ENCODE results near the gene CXCL14.

The CXCL14 gene

GRCh38 chr5:135578685-135579341 lies at the start of gene CXCL14:
Gene CXCL14 (minus strand): TSS chr5:135578991. CDS start chr5:135578778, 213 bp downstream.
- no peak for TF ChIP-seq CTCF (conservative IDR thresholded peaks at IDR 0.05; ENCODE audit: low read length)
- peak; percentile 67 for DNase-seq (ENCODE audit: low read depth)
- peak within 1 kb of the TSS; percentile 49 for H3K4me3 ChIP-seq (ENCODE audit: low read length)

DNA sequence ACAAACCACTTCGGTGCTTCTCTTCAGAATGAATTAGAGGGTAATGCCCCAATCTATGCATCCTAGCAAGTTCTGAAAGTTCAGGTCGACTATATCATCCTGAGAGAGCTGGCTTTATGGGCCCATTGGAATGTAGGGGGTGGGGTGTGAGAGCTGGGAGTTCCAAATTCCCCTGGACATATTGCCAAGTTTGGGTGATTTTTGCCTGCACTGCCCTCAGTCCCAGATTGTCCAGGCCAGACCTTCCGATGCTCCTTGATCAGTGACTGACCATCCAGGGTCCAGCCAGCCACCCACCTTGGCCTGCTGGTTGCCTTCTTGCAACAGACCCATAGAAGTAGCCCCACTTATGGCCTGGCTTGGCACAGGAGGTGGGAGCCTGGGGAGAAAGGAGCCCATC lies 47.8 kb upstream of the CXCL14 start:
- DNase-seq (ENCODE audit: low read depth) = no peak
- no peak overlapping the region for H3K4me3 ChIP-seq (ENCODE audit: low read length)
- no peak for TF ChIP-seq CTCF (conservative IDR thresholded peaks at IDR 0.05; ENCODE audit: low read length)

DNA sequence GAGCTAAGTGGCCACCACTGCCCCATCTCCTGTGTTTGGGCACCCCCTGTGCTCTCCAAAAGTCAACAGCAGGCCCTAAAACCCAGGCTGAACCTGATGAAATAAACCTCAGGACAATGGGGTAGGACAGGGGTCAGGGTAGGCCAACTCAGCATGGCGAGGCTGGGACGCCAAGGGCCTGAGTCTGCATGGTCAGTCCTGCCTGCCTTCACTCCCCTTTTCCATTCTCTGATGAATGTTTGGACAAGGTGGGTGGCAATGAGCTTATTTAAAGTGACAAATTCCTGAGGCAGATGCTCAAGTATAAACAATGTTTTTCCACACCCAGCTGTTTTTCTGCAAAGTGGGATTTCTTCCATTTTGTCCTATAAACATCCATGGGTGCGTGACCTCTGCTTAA lies 47.2 kb upstream of the CXCL14 start:
- no peak overlapping the region for H3K4me3 ChIP-seq (ENCODE audit: low read length)
- no peak for DNase-seq (ENCODE audit: low read depth)
- TF ChIP-seq CTCF (conservative IDR thresholded peaks at IDR 0.05; ENCODE audit: low read length) = no peak

GRCh38 chr5:135625486-135625885 lies 46.7 kb upstream of the CXCL14 start:
- DNase-seq (ENCODE audit: low read depth) = no peak
- H3K4me3 ChIP-seq (ENCODE audit: low read length) = no peak overlapping the region
- TF ChIP-seq CTCF (conservative IDR thresholded peaks at IDR 0.05; ENCODE audit: low read length) = no peak

DNA sequence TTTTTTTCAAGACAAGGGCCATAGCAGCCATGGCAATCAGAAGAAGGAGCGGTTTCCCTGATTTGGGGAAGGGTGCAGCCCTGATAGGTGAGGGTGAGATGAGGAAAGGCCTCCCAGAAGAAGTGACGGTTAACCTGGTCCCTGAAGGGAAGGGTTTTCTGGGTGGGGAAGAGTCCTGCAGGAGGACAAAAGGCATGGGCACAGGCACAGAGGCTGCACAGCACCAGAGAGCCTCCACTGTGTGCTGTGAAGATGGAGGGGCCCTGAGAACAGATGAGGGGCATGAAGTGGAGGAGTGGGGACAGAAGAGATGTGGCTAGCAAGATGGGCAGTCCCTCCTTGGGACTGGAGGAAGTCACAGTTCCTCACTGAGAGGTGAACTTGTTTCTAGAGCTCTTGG lies 46.3 kb upstream of the CXCL14 start:
- TF ChIP-seq CTCF (conservative IDR thresholded peaks at IDR 0.05; ENCODE audit: low read length) = no peak
- DNase-seq (ENCODE audit: low read depth) = no peak
- H3K4me3 ChIP-seq (ENCODE audit: low read length) = no peak overlapping the region

GRCh38 chr5:135623186-135623715 lies 44.5 kb upstream of the CXCL14 start:
- no peak for TF ChIP-seq CTCF (conservative IDR thresholded peaks at IDR 0.05; ENCODE audit: low read length)
- H3K4me3 ChIP-seq (ENCODE audit: low read length) = no peak overlapping the region
- no peak for DNase-seq (ENCODE audit: low read depth)

GRCh38 chr5:135615581-135616260 lies 36.9 kb upstream of the CXCL14 start:
- TF ChIP-seq CTCF (conservative IDR thresholded peaks at IDR 0.05; ENCODE audit: low read length) = no peak
- no peak overlapping the region for H3K4me3 ChIP-seq (ENCODE audit: low read length)
- peak; percentile 34 for DNase-seq (ENCODE audit: low read depth)

All from AG10803 (cell line).